H1 (cell line): ENCODE data around the gene SLC6A3. TPM values are rescaled to one million over a fixed set of nuclear protein-coding genes. Genes with fewer than 3 reads are reported as not detected.

ENCODE experiments used
- CTCF ChIA-PET: fragments of 300-600 bp; sonication (Branson Sonifier 250); formaldehyde crosslinking; loops from one replicate; lab custom pipeline; 2021; ENCODE audit not compliant: partially characterized antibody; lab: Charles Lee
- POLR2A ChIA-PET: fragments of 300-600 bp; sonication (Branson Sonifier 250); formaldehyde crosslinking; loops from one replicate; lab custom pipeline; 2021; ENCODE audit warnings: inconsistent platforms; ENCODE audit not compliant: partially characterized antibody; lab: Charles Lee
- DNase-seq, 2 experiments: peaks; one replicate each; pipeline versions ENCODE4 v3.0.0 to v3.0.0-alpha.2; 2010 to 2022; ENCODE audit warnings: low spot score in 2 of 2, low read depth in 1 of 2, mixed read lengths in 1 of 2
- FAIRE-seq: peaks from 2 replicates; lab custom pipeline; 2011; peaks lifted over from hg19 to GRCh38; lab: Jason Lieb, UNC
- H2AFZ ChIP-seq: 2 replicates; pipeline ENCODE4 v1.8.1; 2012; ENCODE audit warnings: low read length, inconsistent platforms
- H2AK5ac ChIP-seq: 2 replicates; pipeline ENCODE4 v1.6.1; 2013; ENCODE audit warnings: low read depth, low read length
- H2BK120ac ChIP-seq: replicated peaks from 2 replicates; pipeline ENCODE3; 2013; ENCODE audit warnings: low read depth, low read length, inconsistent platforms
- H2BK12ac ChIP-seq: 2 replicates; pipeline ENCODE4 v1.6.1; 2013; ENCODE audit warnings: low read depth, low read length
- H2BK15ac ChIP-seq: 2 replicates; pipeline ENCODE4 v1.6.1; 2013; ENCODE audit warnings: low read length
- H2BK20ac ChIP-seq: 2 replicates; pipeline ENCODE4 v1.6.1; 2013; ENCODE audit warnings: low read length
- H2BK5ac ChIP-seq: 2 replicates; pipeline ENCODE4 v1.6.1; 2013; ENCODE audit warnings: low read depth, low read length
- H3K14ac ChIP-seq: 2 replicates; pipeline ENCODE4 v1.6.1; 2013; ENCODE audit warnings: inconsistent platforms; ENCODE audit not compliant: insufficient read length
- H3K18ac ChIP-seq: 2 replicates; pipeline ENCODE4 v1.6.1; 2013; ENCODE audit warnings: low read length; ENCODE audit errors: extremely low read depth
- H3K23ac ChIP-seq: 2 replicates; pipeline ENCODE4 v1.6.1; 2013; ENCODE audit warnings: inconsistent platforms; ENCODE audit not compliant: insufficient read length
- H3K23me2 ChIP-seq: 2 replicates; pipeline ENCODE4 v1.6.1; 2013; ENCODE audit warnings: low read depth, low read length
- H3K27ac ChIP-seq: 2 replicates; pipeline ENCODE4 v1.6.1; 2011; ENCODE audit warnings: low read depth, low read length, inconsistent platforms
- H3K27me3 ChIP-seq, 4 experiments: replicated peaks in 1 of 4; 1 replicate in 1 of 4; 2 replicates in 3 of 4; pipeline versions ENCODE4 v1.6.1 to v1.8.1; 2011 to 2013; ENCODE audit warnings: low read length in 3 of 4, mild to moderate bottlenecking in 3 of 4, inconsistent platforms in 2 of 4, mixed read lengths in 2 of 4, moderate library complexity in 1 of 4; ENCODE audit not compliant: control insufficient read depth in 3 of 4, insufficient read depth in 3 of 4; ENCODE audit errors: extremely low read depth in 1 of 4
- H3K36me3 ChIP-seq, 4 experiments: 2 replicates each; pipeline versions ENCODE4 v1.6.1 to v1.8.1; 2011 to 2013; ENCODE audit warnings: mild to moderate bottlenecking in 4 of 4, low read length in 3 of 4, moderate library complexity in 2 of 4, control low read depth in 1 of 4, inconsistent platforms in 1 of 4; ENCODE audit not compliant: insufficient read depth in 4 of 4, control insufficient read depth in 2 of 4
- H3K4ac ChIP-seq: replicated peaks from 2 replicates; pipeline ENCODE3; 2013; ENCODE audit warnings: low read length, low read depth, mixed read lengths, inconsistent platforms; ENCODE audit not compliant: insufficient read length
- H3K4me1 ChIP-seq, 4 experiments: replicated peaks in 1 of 4; 1 replicate in 1 of 4; 2 replicates in 3 of 4; pipeline versions ENCODE4 v1.6.1 to v1.8.1; 2011 to 2013; ENCODE audit warnings: low read length in 3 of 4, inconsistent platforms in 2 of 4, mixed read lengths in 1 of 4; ENCODE audit not compliant: insufficient read depth in 4 of 4, control insufficient read depth in 3 of 4
- H3K4me2 ChIP-seq, 2 experiments: 2 replicates each; pipeline versions ENCODE4 v1.6.1 to v1.8.1; 2011 to 2013; ENCODE audit warnings: low read depth in 2 of 2, low read length in 2 of 2, control low read depth in 1 of 2, inconsistent platforms in 1 of 2, mild to moderate bottlenecking in 1 of 2; ENCODE audit not compliant: insufficient read depth in 1 of 2
- H3K4me3 ChIP-seq, 4 experiments: fragments of 200-600, 300-600 bp in 1 of 4; sonication (generic), shearing (Covaris generic), sonication (Bioruptor Twin) in 1 of 4; 2 replicates each; pipeline versions ENCODE4 v1.5.1 to v1.8.1; 2011 to 2016; ENCODE audit warnings: low read length in 4 of 4, low read depth in 3 of 4, control low read depth in 2 of 4, inconsistent platforms in 2 of 4, mild to moderate bottlenecking in 2 of 4, mixed read lengths in 1 of 4, moderate library complexity in 1 of 4; ENCODE audit not compliant: insufficient read depth in 2 of 4; ENCODE audit errors: extremely low read depth in 1 of 4
- H3K56ac ChIP-seq: replicated peaks from 2 replicates; pipeline ENCODE3; 2013; ENCODE audit warnings: low read depth, mild to moderate bottlenecking, mixed read lengths, low read length, inconsistent platforms; ENCODE audit not compliant: insufficient read length
- H3K79me1 ChIP-seq: 2 replicates; pipeline ENCODE4 v1.6.1; 2013; ENCODE audit warnings: low read depth, low read length, control low read depth
- H3K79me2 ChIP-seq, 2 experiments: 2 replicates each; pipeline versions ENCODE4 v1.6.1 to v1.8.1; 2012 to 2013; ENCODE audit warnings: low read length in 2 of 2, mild to moderate bottlenecking in 2 of 2, inconsistent platforms in 1 of 2; ENCODE audit not compliant: insufficient read depth in 2 of 2, control insufficient read depth in 1 of 2
- H3K9ac ChIP-seq, 4 experiments: replicated peaks in 1 of 4; 1 replicate in 1 of 4; 2 replicates in 3 of 4; pipeline versions ENCODE4 v1.6.1 to v1.8.1; 2011 to 2013; ENCODE audit warnings: low read depth in 3 of 4, low read length in 3 of 4, control low read depth in 2 of 4, mild to moderate bottlenecking in 2 of 4, moderate library complexity in 2 of 4, inconsistent platforms in 1 of 4; ENCODE audit errors: extremely low read depth in 1 of 4
- H3K9me3 ChIP-seq, 2 experiments: 2 replicates each; pipeline versions ENCODE4 v1.6.1 to v1.8.1; 2012 to 2013; ENCODE audit warnings: mild to moderate bottlenecking in 2 of 2, moderate library complexity in 2 of 2, control low read depth in 1 of 2, inconsistent platforms in 1 of 2, low read depth in 1 of 2, low read length in 1 of 2, mixed read lengths in 1 of 2; ENCODE audit not compliant: insufficient read depth in 2 of 2
- H4K20me1 ChIP-seq, 2 experiments: replicated peaks in 1 of 2; 2 replicates each; pipeline versions ENCODE3 to v1.8.1; 2011 to 2013; ENCODE audit warnings: inconsistent platforms in 2 of 2, low read length in 2 of 2, mild to moderate bottlenecking in 1 of 2; ENCODE audit not compliant: insufficient read depth in 2 of 2, control insufficient read depth in 1 of 2
- H4K5ac ChIP-seq: 2 replicates; pipeline ENCODE4 v1.6.1; 2013; ENCODE audit warnings: low read length, low read depth, mixed read lengths, inconsistent platforms; ENCODE audit not compliant: insufficient read length
- H4K8ac ChIP-seq: 2 replicates; pipeline ENCODE4 v1.8.0; 2013; ENCODE audit warnings: mild to moderate bottlenecking, moderate library complexity, low read length, inconsistent platforms; ENCODE audit not compliant: insufficient read depth; ENCODE audit errors: extremely low read depth
- H4K91ac ChIP-seq: replicated peaks from 2 replicates; pipeline ENCODE3; 2013; ENCODE audit warnings: low read length, mixed read lengths, inconsistent platforms; ENCODE audit not compliant: insufficient read length
- CBX8 ChIP-seq: fragments of 300-800, 300-1000 bp; sonication (generic); IDR thresholded peaks from 2 replicates; pipeline ENCODE4 v1.7.1; 2016; ENCODE audit warnings: low read depth, low read length, borderline replicate concordance
- CREB1 ChIP-seq: IDR thresholded peaks from 2 replicates; pipeline ENCODE4 v1.6.1; 2012; ENCODE audit warnings: inconsistent platforms
- EGR1 ChIP-seq: IDR thresholded peaks from 2 replicates; pipeline ENCODE4 v1.6.1; 2011; ENCODE audit warnings: low read depth, low read length, borderline replicate concordance
- EZH2 ChIP-seq: fragments of 200-600 bp; sonication (generic); IDR thresholded peaks from 2 replicates; pipeline ENCODE4 v1.7.1; 2012; ENCODE audit warnings: low read depth, mild to moderate bottlenecking, moderate library complexity, low read length, inconsistent platforms; ENCODE audit not compliant: severe bottlenecking
- FOSL1 ChIP-seq: IDR thresholded peaks from 2 replicates; pipeline ENCODE4 v1.6.1; 2011; ENCODE audit warnings: mild to moderate bottlenecking, low read depth, low read length, moderate library complexity; ENCODE audit not compliant: insufficient read depth
- SP4 ChIP-seq: IDR thresholded peaks from 2 replicates; pipeline ENCODE4 v1.6.1; 2012; ENCODE audit warnings: low read length, inconsistent platforms
- SRF ChIP-seq: IDR thresholded peaks from 2 replicates; pipeline ENCODE4 v1.6.1; 2011; ENCODE audit warnings: mild to moderate bottlenecking, low read depth, low read length, moderate library complexity
- WGBS, 2 experiments: shearing (Covaris generic) in 1 of 2; methylation state at CpG; one replicate each; pipeline versions ENCODE4 v1.1.6 to v1.1.7; 2013 to 2015; ENCODE audit warnings: low lambda C conversion rate in 2 of 2, mixed read lengths in 2 of 2, inconsistent platforms in 1 of 2, low coverage in 1 of 2, missing lambda C conversion rate in 1 of 2; ENCODE audit not compliant: insufficient replicate concordance in 2 of 2, insufficient coverage in 1 of 2, insufficient read length in 1 of 2; ENCODE audit errors: extremely low coverage in 1 of 2, missing lambda C conversion rate in 1 of 2; 5-methylcytosine and 5-hydroxymethylcytosine counted together
- polyA plus RNA-seq, 7 experiments: library from polyadenylated mRNA; depleted of rRNA in 3 of 7; stranded (reverse) in 5 of 7; unstranded in 2 of 7; fragments of >200 nt in 5 of 7; fragments of 200-250 nt in 2 of 7; gene quantifications; 1 replicate in 5 of 7; 2 replicates in 1 of 7; 4 replicates in 1 of 7; pipeline versions ENCODE4 v1.2.1 to v1.2.3, GENCODE V29; 2011 to 2013; ENCODE audit warnings: missing spikeins in 2 of 7, mixed read lengths in 2 of 7
- total RNA-seq: library from RNA; stranded (reverse); fragmentation: NEBNext Ultra II Directional; extraction: Animal tissue kit (Norgen Biotek cat#: 25700); gene quantifications from 2 replicates; pipeline ENCODE4 v1.2.1, GENCODE V29; 2021
- TF ChIP-seq, protein P1 (sequence below): IDR thresholded peaks from 2 replicates; pipeline ENCODE4 v1.6.1; 2011; ENCODE audit warnings: low read length, improper control_type of control experiment

Gene SLC6A3
- total and polyA plus RNA-seq, 2 of the 8 experiments (the other 6 are each of a cell fraction or from before 2014, with no cell fraction given): 0.48 to 0.91 TPM

GRCh38 chr5:1441166-1441865 lies 3.9 kb downstream of the SLC6A3 start:
- no peak overlapping the region for H2AK5ac ChIP-seq
- ChIA-PET POLR2A (interaction anchor here (1.7 kb wide), 1 partner anchor 33 kb away, joined by 3 read pairs; no protein-coding TSS in a partner anchor), CTCF (interaction anchor here (1.0 to 2.2 kb wide), 3 partner anchors 61 to 160 kb away, joined by 3 to 7 read pairs (median 4); no protein-coding TSS in a partner anchor)
- peaks cover 15% of the 10 kb centered on the region; the same call in 1 of the 2 replicates for H3K23me2 ChIP-seq
- H3K14ac ChIP-seq: no peak overlapping the region
- H3K56ac ChIP-seq: no peak overlapping the region
- TF ChIP-seq CBX8 (no peak), EGR1 (no peak), EZH2 (no peak), SP4 (no peak), FOSL1 (no peak), SRF (no peak), CREB1 (no peak)
- TF ChIP-seq, protein P1, sequence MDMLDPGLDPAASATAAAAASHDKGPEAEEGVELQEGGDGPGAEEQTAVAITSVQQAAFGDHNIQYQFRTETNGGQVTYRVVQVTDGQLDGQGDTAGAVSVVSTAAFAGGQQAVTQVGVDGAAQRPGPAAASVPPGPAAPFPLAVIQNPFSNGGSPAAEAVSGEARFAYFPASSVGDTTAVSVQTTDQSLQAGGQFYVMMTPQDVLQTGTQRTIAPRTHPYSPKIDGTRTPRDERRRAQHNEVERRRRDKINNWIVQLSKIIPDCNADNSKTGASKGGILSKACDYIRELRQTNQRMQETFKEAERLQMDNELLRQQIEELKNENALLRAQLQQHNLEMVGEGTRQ: no peak
- H2BK15ac ChIP-seq: no peak overlapping the region
- no peak overlapping the region for H3K23ac ChIP-seq
- no peak overlapping the region for H2BK12ac ChIP-seq
- H2AFZ ChIP-seq: no peak overlapping the region
- H2BK5ac ChIP-seq: no peak overlapping the region
- H3K4me1 ChIP-seq: peaks cover 0 to 11% (median 0%) of the 10 kb centered on the region in 4 experiments; a peak in 3 of 7 replicates
- no peak overlapping the region for H3K4ac ChIP-seq
- no peaks in the 10 kb centered on the region for H3K36me3 ChIP-seq
- no peaks in the 10 kb centered on the region for H3K9me3 ChIP-seq
- peaks cover 2 to 5% of the 10 kb centered on the region in 2 experiments for H4K20me1 ChIP-seq
- no peak overlapping the region for H3K18ac ChIP-seq
- H3K4me2 ChIP-seq: no peak overlapping the region
- DNase-seq: no peak
- peak overlapping the region; percentile 66 for H4K8ac ChIP-seq
- no peak overlapping the region for H3K27ac ChIP-seq
- no peak overlapping the region for H3K9ac ChIP-seq
- H3K4me3 ChIP-seq: no peak overlapping the region
- H3K27me3 ChIP-seq: peaks cover 30 to 44% (median 40%) of the 10 kb centered on the region in 4 experiments
- H3K79me1 ChIP-seq: no peaks in the 10 kb centered on the region
- no peak overlapping the region for H2BK120ac ChIP-seq
- no peak overlapping the region for H2BK20ac ChIP-seq
- H4K91ac ChIP-seq: no peak overlapping the region
- no peaks in the 10 kb centered on the region for H3K79me2 ChIP-seq
- WGBS, 2 experiments: 88% methylated on average over 24 of the region's 24 CpGs; no CpG with 5 or more reads in 1 of the 2 experiments
- H4K5ac ChIP-seq: no peak overlapping the region
- no peak for FAIRE-seq
